ENCODE measurements around the gene INTS14.

INTS14 gene

DNA sequence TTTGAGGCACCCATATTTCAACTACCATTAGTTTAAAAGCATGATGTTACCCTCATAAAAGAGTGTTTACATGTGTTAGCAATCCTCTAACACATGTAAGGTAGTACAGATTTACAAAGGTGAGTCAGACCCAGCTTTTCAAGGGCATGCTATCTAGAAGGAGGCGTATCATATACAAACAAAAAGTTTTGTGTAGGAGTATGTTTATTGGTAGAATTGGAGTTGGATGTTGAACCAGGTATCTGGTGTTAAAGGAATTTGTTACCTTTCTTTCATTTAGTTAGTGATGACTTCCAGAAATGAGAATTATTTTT lies 78.2 kb downstream of the INTS14 start:
- TF ChIP-seq CTCF (IDR thresholded peaks at IDR 0.05; ENCODE audit: low read depth, low read length, missing control alignments) = no peak
- H3K4me3 ChIP-seq (ENCODE audit: low read depth, low read length) = no peak overlapping the region
- in situ Hi-C loops (cut with HindIII; ENCODE audit: low sequenced_read_pairs) = no loop called here
- DNase-seq (ENCODE audit: low read depth) = no peak

GRCh38 chr15:65530318-65531111 lies 80.4 kb downstream of the INTS14 start, which contains the start of gene HACD3:
HACD3 (plus strand) TSS chr15:65530463; CDS start chr15:65530632, 169 bp downstream.
- no peak for TF ChIP-seq CTCF (IDR thresholded peaks at IDR 0.05; ENCODE audit: low read depth, low read length, missing control alignments)
- no peak for DNase-seq (ENCODE audit: low read depth)
- peak within 1 kb of the TSS; percentile 75 for H3K4me3 ChIP-seq (ENCODE audit: low read depth, low read length)
- in situ Hi-C loops (cut with HindIII; ENCODE audit: low sequenced_read_pairs) = no loop called here

GRCh38 chr15:65529762-65530317 lies 81.1 kb downstream of the INTS14 start:
- H3K4me3 ChIP-seq (ENCODE audit: low read depth, low read length) = peak overlapping the region; percentile 75
- no peak for DNase-seq (ENCODE audit: low read depth)
- no peak for TF ChIP-seq CTCF (IDR thresholded peaks at IDR 0.05; ENCODE audit: low read depth, low read length, missing control alignments)
- in situ Hi-C loops (cut with HindIII; ENCODE audit: low sequenced_read_pairs) = no loop called here

Data from astrocyte of the cerebellum (primary cell).